K562 (cell line): Measurements from ENCODE around the gene ARHGAP15. TPM values are rescaled to one million over a fixed set of nuclear protein-coding genes. Genes with fewer than 3 reads are reported as not detected.

ENCODE experiments used
- ATAC-seq: fragments of 200-7000 bp; cut with Tn5 transposase; 3 replicates; pipeline ENCODE4 v1.9.1; 2020; ENCODE audit warnings: moderate library complexity
- BruUV-seq: library from RNA; stranded (reverse); fragments of 400-500 nt; replicated peaks from 2 replicates; lab custom pipeline; 2021; lab: Mats Ljungman, UMichigan
- CTCF ChIA-PET: fragments of 300-600 bp; formaldehyde crosslinking; extraction: SDS; loops from one replicate; lab custom pipeline; 2021; ENCODE audit warnings: low intra/inter-chr PET ratio; lab: Yijun Ruan, JAX
- POLR2A ChIA-PET: fragments of 300-600, 350-650 bp; sonication (Branson Sonifier 250); formaldehyde crosslinking; extraction: SDS; loops from one replicate; lab custom pipeline; 2021; ENCODE audit warnings: antibody characterized with exemption, inconsistent platforms; lab: Yijun Ruan, JAX
- DNase-seq, 4 experiments: peaks; one replicate each; pipeline versions ENCODE4 v3.0.0 to v3.0.0-alpha.2; 2011 to 2018; ENCODE audit warnings: low spot score in 3 of 4, mixed read lengths in 3 of 4; ENCODE audit errors: extremely low read depth in 1 of 4
- FAIRE-seq: peaks from 2 replicates; lab custom pipeline; 2011; peaks lifted over from hg19 to GRCh38; lab: Jason Lieb, UNC
- H2AFZ ChIP-seq: 2 replicates; pipeline ENCODE4 v1.6.0; 2011; ENCODE audit warnings: low read depth, low read length, control low read depth, inconsistent platforms
- H3K27ac ChIP-seq: fragments of 200-600 bp; 3 replicates; pipeline ENCODE4 v1.8.0; 2011; ENCODE audit warnings: low read depth, mild to moderate bottlenecking, control low read depth, inconsistent platforms, low read length, moderate library complexity, mixed read lengths; ENCODE audit errors: extremely low read depth
- H3K27me3 ChIP-seq, 2 experiments: fragments of 300-600 bp in 1 of 2; 2 replicates in 1 of 2; 3 replicates in 1 of 2; pipeline versions ENCODE4 v1.6.0 to v1.8.0; 2011; ENCODE audit warnings: inconsistent platforms in 2 of 2, low read length in 2 of 2, mild to moderate bottlenecking in 1 of 2, mixed read lengths in 1 of 2, moderate library complexity in 1 of 2; ENCODE audit not compliant: control insufficient read depth in 2 of 2, insufficient read depth in 2 of 2
- H3K36me3 ChIP-seq: fragments of 300-600 bp; 3 replicates; pipeline ENCODE4 v1.8.0; 2011; ENCODE audit warnings: mild to moderate bottlenecking, low read length, inconsistent platforms; ENCODE audit not compliant: control insufficient read depth, insufficient read depth
- H3K4me1 ChIP-seq, 2 experiments: fragments of 200-600 bp in 1 of 2; replicated peaks in 1 of 2; 2 replicates in 1 of 2; 3 replicates in 1 of 2; pipeline versions ENCODE4 v1.5.1 to v1.8.0; 2011; ENCODE audit warnings: inconsistent platforms in 2 of 2, low read length in 2 of 2, mild to moderate bottlenecking in 1 of 2, mixed read lengths in 1 of 2, moderate library complexity in 1 of 2; ENCODE audit not compliant: control insufficient read depth in 2 of 2, insufficient read depth in 2 of 2
- H3K4me2 ChIP-seq: 2 replicates; pipeline ENCODE4 v1.6.1; 2011; ENCODE audit warnings: low read length, control low read depth, inconsistent platforms, mixed read lengths; ENCODE audit not compliant: insufficient read depth
- H3K4me3 ChIP-seq: fragments of 200-600 bp; sonication (generic), shearing (Covaris generic); 2 replicates; pipeline ENCODE4 v1.5.1; 2016; ENCODE audit warnings: control low read depth, inconsistent platforms
- H3K79me2 ChIP-seq: fragments of 200-600 bp; 3 replicates; pipeline ENCODE4 v1.8.0; 2011; ENCODE audit warnings: low read length, inconsistent platforms; ENCODE audit not compliant: control insufficient read depth, insufficient read depth
- H3K9ac ChIP-seq, 2 experiments: 2 replicates each; pipeline versions ENCODE4 v1.6.0 to v1.6.1; 2011; ENCODE audit warnings: low read depth in 2 of 2, low read length in 2 of 2, control low read depth in 1 of 2, inconsistent platforms in 1 of 2, mild to moderate bottlenecking in 1 of 2, mixed read lengths in 1 of 2; ENCODE audit not compliant: insufficient read depth in 1 of 2
- H3K9me1 ChIP-seq: one replicate; pipeline ENCODE4 v1.6.0; 2011; ENCODE audit warnings: inconsistent platforms, mild to moderate bottlenecking, low read length, moderate library complexity; ENCODE audit not compliant: control insufficient read depth, insufficient read depth
- H3K9me3 ChIP-seq: replicated peaks from 2 replicates; pipeline ENCODE4 v1.5.1; 2011; ENCODE audit warnings: low read depth, low read length, inconsistent platforms; ENCODE audit not compliant: control insufficient read depth, insufficient read depth
- H4K20me1 ChIP-seq: replicated peaks from 2 replicates; pipeline ENCODE4 v1.6.1; 2011; ENCODE audit warnings: low read length, inconsistent platforms, mixed read lengths; ENCODE audit not compliant: control insufficient read depth, insufficient read depth
- DMBX1 ChIP-seq: fragments of 250-450 bp; sonication (Bioruptor Pico); IDR thresholded peaks from 2 replicates; pipeline ENCODE4 v1.8.0; 2022; ENCODE audit warnings: inconsistent platforms, mild to moderate bottlenecking, moderate library complexity, borderline replicate concordance
- ETV1 ChIP-seq: fragments of 450-650 bp; conservative IDR thresholded peaks from 2 replicates; pipeline ENCODE4 v1.6.1; 2016; ENCODE audit warnings: missing genetic modification characterization, control low read depth, low read depth, missing compliant biosample characterization
- FOXJ3 ChIP-seq: sonication (generic); formaldehyde crosslinking; IDR thresholded peaks from 2 replicates; pipeline ENCODE4 v1.4.0; 2020; ENCODE audit warnings: mild to moderate bottlenecking, missing genetic modification reagents
- FOXM1 ChIP-seq, 2 experiments: fragments of 450-650 bp in 1 of 2; sonication (generic) in 1 of 2; formaldehyde crosslinking in 1 of 2; IDR thresholded peaks; 2 replicates each; pipeline versions ENCODE4 v1.6.1 to v1.9.0; 2017 to 2022; ENCODE audit warnings: low read depth in 2 of 2, mild to moderate bottlenecking in 2 of 2, missing genetic modification reagents in 1 of 2, moderate library complexity in 1 of 2
- HCFC1 ChIP-seq: IDR thresholded peaks from 2 replicates; pipeline ENCODE4 v1.6.1; 2012; ENCODE audit warnings: low read depth, low read length, improper control_type of control experiment
- HDAC3 ChIP-seq: fragments of 450-650 bp; IDR thresholded peaks from 2 replicates; pipeline ENCODE4 v1.6.1; 2018; ENCODE audit warnings: borderline replicate concordance, mild to moderate bottlenecking, moderate library complexity; ENCODE audit not compliant: partially characterized antibody
- XRCC5 ChIP-seq: fragments of 200-400 bp; formaldehyde crosslinking; IDR thresholded peaks from 2 replicates; pipeline ENCODE4 v1.6.1; 2017; ENCODE audit warnings: low read depth, mild to moderate bottlenecking, low read length
- ZNF134 ChIP-seq: fragments of 250-450 bp; sonication (Bioruptor Pico); conservative IDR thresholded peaks from 2 replicates; pipeline ENCODE4 v1.4.0; 2020
- ZZZ3 ChIP-seq: fragments of 450-650 bp; IDR thresholded peaks from 2 replicates; pipeline ENCODE4 v1.6.1; 2016; ENCODE audit warnings: antibody characterized with exemption, mild to moderate bottlenecking, moderate library complexity
- WGBS: fragments of 100-300 bp; shearing (Covaris generic); methylation state at CpG from one replicate; pipeline ENCODE4 v1.1.6; 2016; ENCODE audit warnings: low coverage, mixed read lengths; ENCODE audit not compliant: insufficient coverage; ENCODE audit errors: missing lambda C conversion rate; 5-methylcytosine and 5-hydroxymethylcytosine counted together
- in situ Hi-C: fragments of 300-500 bp; cut with MboI; formaldehyde crosslinking; loops from 4 replicates; pipeline ENCODE4 v1.15.0; 2018; ENCODE audit warnings: inconsistent platforms, mixed read lengths
- intact Hi-C: fragments of 100-400 bp; cut with micrococcal nuclease; formaldehyde crosslinking; loops from 2 replicates; pipeline ENCODE4 v1.14.2; 2022
- polyA plus RNA-seq, 8 experiments: library from polyadenylated mRNA; depleted of rRNA in 4 of 8; stranded (reverse) in 5 of 8; unstranded in 3 of 8; fragments of >200 nt; fragmentation: Nextera tagmentation in 2 of 8; fragmentation: Illumina TruSeq in 1 of 8; extraction: Ambion mirVana in 2 of 8; extraction: Trizol in 1 of 8; gene quantifications; 2 replicates each; pipeline versions ENCODE4 v1.2.1 to v1.2.3, GENCODE V29; 2011 to 2014; ENCODE audit warnings: inconsistent platforms in 1 of 8, missing spikeins in 1 of 8
- total RNA-seq, 7 experiments: library from RNA; depleted of rRNA in 6 of 7; stranded (reverse); fragments of >200 nt in 6 of 7; fragmentation: Illumina TruSeq in 2 of 7; extraction: Trizol in 2 of 7; gene quantifications; 2 replicates each; pipeline versions ENCODE4 v1.2.1 to v1.2.3, GENCODE V29; 2011 to 2021; ENCODE audit warnings: low replicate concordance in 1 of 7
- TF ChIP-seq, protein P1 (sequence below): sonication (generic); formaldehyde crosslinking; IDR thresholded peaks from 2 replicates; pipeline ENCODE4 v1.8.0; 2022; ENCODE audit warnings: missing genetic modification reagents, mild to moderate bottlenecking, borderline replicate concordance

The ARHGAP15 gene
- total and polyA plus RNA-seq, 9 of the 15 experiments (the other 6 are each of a cell fraction or from before 2014, with no cell fraction given): 1.5 to 17.9 (median 7.9) TPM

DNA sequence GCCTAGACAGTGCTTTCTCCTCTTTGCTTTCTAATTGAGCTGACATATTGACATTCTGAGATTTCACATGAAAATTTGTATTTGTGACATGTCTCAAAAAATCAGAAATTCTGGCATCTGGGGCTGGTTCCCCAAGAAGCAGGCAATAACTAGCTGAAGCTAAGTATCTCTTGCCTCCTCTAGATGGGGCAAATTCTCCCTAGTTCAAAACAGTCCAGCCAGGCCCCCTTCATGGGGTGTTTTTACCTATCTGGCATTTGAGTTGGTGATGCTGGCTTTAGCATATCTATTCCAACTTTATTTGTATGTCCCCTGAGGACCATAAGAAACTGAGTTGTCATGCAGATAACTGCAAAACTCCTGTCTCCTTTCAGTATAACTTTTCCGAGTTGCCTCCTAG is 39.9 kb downstream of the ARHGAP15 start:
- Histone ChIP-seq H3K36me3 (no peaks in the 10 kb centered on the region), H3K9me3 (no peaks in the 10 kb centered on the region), H3K4me1 (no peaks in the 10 kb centered on the region), H4K20me1 (no peaks in the 10 kb centered on the region), H3K79me2 (no peaks in the 10 kb centered on the region), H2AFZ (no peak overlapping the region), H3K4me3 (no peak overlapping the region), H3K4me2 (no peak overlapping the region), H3K9me1 (no peaks in the 10 kb centered on the region), H3K27me3 (no peaks in the 10 kb centered on the region), H3K27ac (no peak overlapping the region), H3K9ac (no peak overlapping the region)
- no TSS peak for BruUV-seq
- TF ChIP-seq ETV1 (tag) (no peak), DMBX1 (CRISPR knock-in tag) (no peak), ZZZ3 (no peak), ZNF134 (CRISPR knock-in tag) (no peak), HCFC1 (no peak), XRCC5 (no peak), FOXM1 (IDR thresholded peaks at IDR 0.05; ENCODE audit: low read depth) (no peak), FOXM1 (CRISPR knock-in tag; IDR thresholded peaks at IDR 0.05; ENCODE audit: low read depth) (no peak), FOXJ3 (CRISPR knock-in tag) (no peak), HDAC3 (no peak)
- TF ChIP-seq, protein P1, sequence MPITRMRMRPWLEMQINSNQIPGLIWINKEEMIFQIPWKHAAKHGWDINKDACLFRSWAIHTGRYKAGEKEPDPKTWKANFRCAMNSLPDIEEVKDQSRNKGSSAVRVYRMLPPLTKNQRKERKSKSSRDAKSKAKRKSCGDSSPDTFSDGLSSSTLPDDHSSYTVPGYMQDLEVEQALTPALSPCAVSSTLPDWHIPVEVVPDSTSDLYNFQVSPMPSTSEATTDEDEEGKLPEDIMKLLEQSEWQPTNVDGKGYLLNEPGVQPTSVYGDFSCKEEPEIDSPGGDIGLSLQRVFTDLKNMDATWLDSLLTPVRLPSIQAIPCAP (CRISPR knock-in tag): no peak
- ATAC-seq (no peak), FAIRE-seq (no peak), DNase-seq (no peak)
- ChIA-PET POLR2A (no interaction called here), CTCF (no interaction called here)
- in situ Hi-C loops: no loop called here
- 6% methylated on average over 1 of the region's 1 CpG for WGBS
- intact Hi-C loops: no loop called here
